ENCODE data around the gene PARVG.

DNA sequence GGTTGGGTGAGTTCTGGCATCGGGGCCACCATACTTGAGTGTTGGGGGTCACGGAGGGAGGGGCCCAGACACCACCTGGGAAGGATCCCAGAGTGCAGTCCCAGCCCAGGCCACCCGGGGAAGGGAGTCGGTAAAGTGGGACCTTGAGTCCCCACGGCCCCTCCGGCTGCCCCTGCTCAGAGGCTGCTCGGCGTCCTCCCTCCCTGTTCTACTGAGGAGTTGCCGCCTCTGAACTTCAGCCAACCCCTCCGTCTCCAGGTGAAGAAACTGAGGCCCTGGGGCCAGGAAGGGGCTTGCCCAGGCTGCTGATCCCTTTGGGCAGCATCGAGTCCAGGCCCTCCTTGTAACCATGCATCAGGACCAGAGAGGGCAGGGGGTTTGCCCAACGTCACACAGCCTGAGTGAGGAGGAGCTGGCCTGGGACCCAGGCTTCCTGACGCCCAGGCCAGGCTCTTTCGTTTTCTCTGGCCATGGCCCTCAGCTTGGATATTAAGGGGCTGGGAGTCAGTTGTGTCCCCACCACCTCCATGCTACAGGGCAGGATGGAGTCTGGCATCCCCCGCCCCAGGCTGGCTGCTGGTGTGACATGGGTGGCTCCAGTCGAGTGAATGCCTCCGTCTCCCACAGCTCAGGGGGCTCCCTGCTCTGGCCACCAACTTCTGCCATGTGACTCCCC lies 1.3 kb downstream of the PARVG start:
- TF ChIP-seq, protein P1, sequence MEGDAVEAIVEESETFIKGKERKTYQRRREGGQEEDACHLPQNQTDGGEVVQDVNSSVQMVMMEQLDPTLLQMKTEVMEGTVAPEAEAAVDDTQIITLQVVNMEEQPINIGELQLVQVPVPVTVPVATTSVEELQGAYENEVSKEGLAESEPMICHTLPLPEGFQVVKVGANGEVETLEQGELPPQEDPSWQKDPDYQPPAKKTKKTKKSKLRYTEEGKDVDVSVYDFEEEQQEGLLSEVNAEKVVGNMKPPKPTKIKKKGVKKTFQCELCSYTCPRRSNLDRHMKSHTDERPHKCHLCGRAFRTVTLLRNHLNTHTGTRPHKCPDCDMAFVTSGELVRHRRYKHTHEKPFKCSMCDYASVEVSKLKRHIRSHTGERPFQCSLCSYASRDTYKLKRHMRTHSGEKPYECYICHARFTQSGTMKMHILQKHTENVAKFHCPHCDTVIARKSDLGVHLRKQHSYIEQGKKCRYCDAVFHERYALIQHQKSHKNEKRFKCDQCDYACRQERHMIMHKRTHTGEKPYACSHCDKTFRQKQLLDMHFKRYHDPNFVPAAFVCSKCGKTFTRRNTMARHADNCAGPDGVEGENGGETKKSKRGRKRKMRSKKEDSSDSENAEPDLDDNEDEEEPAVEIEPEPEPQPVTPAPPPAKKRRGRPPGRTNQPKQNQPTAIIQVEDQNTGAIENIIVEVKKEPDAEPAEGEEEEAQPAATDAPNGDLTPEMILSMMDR (IDR thresholded peaks at IDR 0.05; ENCODE audit: insufficient read depth, low read depth, low read length) = no peak
- no peak for TF ChIP-seq EZH2 (IDR thresholded peaks at IDR 0.05; ENCODE audit: insufficient read depth, low read length)
